Measurements from ENCODE around the gene BRF1.

GRCh38 chr14:105216490-105217247, 84.1 kb downstream of the BRF1 start:
- TF ChIP-seq POLR2A (IDR thresholded peaks at IDR 0.05) (no peak), EP300 (IDR thresholded peaks at IDR 0.05) (no peak), CTCF (IDR thresholded peaks at IDR 0.05) (no peak)

All from suprapubic skin (tissue), 3 donors.